OCI-LY1 (cell line): ENCODE results near the gene GLTPD2.

Source experiments
- H2AFZ ChIP-seq: fragments of 200-600 bp; sonication (generic), shearing (Covaris generic); 2 replicates; pipeline ENCODE4 v1.6.0; 2014; ENCODE audit warnings: antibody characterized with exemption, mild to moderate bottlenecking, low read length
- H3F3A ChIP-seq: fragments of 200-600 bp; sonication (generic), shearing (Covaris generic); 2 replicates; pipeline ENCODE4 v1.6.0; 2014; ENCODE audit warnings: mild to moderate bottlenecking, antibody characterized with exemption, low read length, moderate library complexity; ENCODE audit not compliant: insufficient read depth
- H3K27ac ChIP-seq: fragments of 200-600 bp; sonication (generic); 2 replicates; pipeline ENCODE4 v1.5.1; 2014; ENCODE audit warnings: low read length, mixed run types, mild to moderate bottlenecking, low read depth; ENCODE audit not compliant: poor library complexity, severe bottlenecking
- H3K27me3 ChIP-seq: fragments of 200-600 bp; sonication (generic); 2 replicates; pipeline ENCODE4 v1.6.0; 2014; ENCODE audit warnings: antibody characterized with exemption, mild to moderate bottlenecking, low read length, moderate library complexity; ENCODE audit not compliant: insufficient read depth
- H3K36me3 ChIP-seq: fragments of 200-600 bp; sonication (generic); 2 replicates; pipeline ENCODE4 v1.6.1; 2014; ENCODE audit warnings: mild to moderate bottlenecking, antibody characterized with exemption, low read length, moderate library complexity, mixed read lengths; ENCODE audit not compliant: insufficient read depth
- H3K4me1 ChIP-seq: fragments of 200-600 bp; sonication (generic); 2 replicates; pipeline ENCODE4 v1.5.1; 2014; ENCODE audit warnings: mild to moderate bottlenecking, low read length, moderate library complexity; ENCODE audit not compliant: insufficient read depth, severe bottlenecking
- H3K4me2 ChIP-seq: fragments of 200-600 bp; sonication (generic), shearing (Covaris generic); 2 replicates; pipeline ENCODE4 v1.6.1; 2014; ENCODE audit warnings: low read length
- H3K4me3 ChIP-seq: fragments of 200-600 bp; sonication (generic); 2 replicates; pipeline ENCODE4 v1.5.1; 2014; ENCODE audit warnings: low read length, low read depth, mild to moderate bottlenecking, mixed read lengths; ENCODE audit not compliant: poor library complexity, severe bottlenecking
- H3K79me2 ChIP-seq: fragments of 200-600 bp; shearing (Covaris generic); 2 replicates; pipeline ENCODE4 v1.6.1; 2016; ENCODE audit warnings: mixed run types, low read length, mixed read lengths; ENCODE audit not compliant: insufficient read depth
- H3K9ac ChIP-seq: fragments of 200-600 bp; sonication (generic), shearing (Covaris generic); 2 replicates; pipeline ENCODE4 v1.6.1; 2014; ENCODE audit warnings: mild to moderate bottlenecking, low read length, mixed read lengths
- H3K9me2 ChIP-seq: fragments of 200-600 bp; sonication (generic), shearing (Covaris generic); 2 replicates; pipeline ENCODE4 v1.6.1; 2014; ENCODE audit warnings: low read depth, mild to moderate bottlenecking, low read length, mixed read lengths
- H3K9me3 ChIP-seq: fragments of 200-600 bp; shearing (Covaris generic); 2 replicates; pipeline ENCODE4 v1.6.1; 2014; ENCODE audit warnings: low read length, mixed read lengths
- H4K20me1 ChIP-seq: fragments of 200-600 bp; sonication (generic), shearing (Covaris generic); 2 replicates; pipeline ENCODE4 v1.6.0; 2016; ENCODE audit warnings: mild to moderate bottlenecking, low read length; ENCODE audit not compliant: insufficient read depth
- EZH2 ChIP-seq: fragments of 200-600 bp; sonication (generic), shearing (Covaris generic); IDR thresholded peaks from 2 replicates; pipeline ENCODE4 v1.8.0; 2017; ENCODE audit warnings: borderline replicate concordance, mixed run types, mild to moderate bottlenecking, antibody characterized with exemption, low read length, moderate library complexity, mixed read lengths
- TF ChIP-seq, protein P1 (sequence below): fragments of 200-600 bp; sonication (generic), shearing (Covaris generic); IDR thresholded peaks from 2 replicates; pipeline ENCODE4 v1.5.1; 2017; ENCODE audit warnings: mild to moderate bottlenecking, antibody characterized with exemption, low read length, moderate library complexity, mixed read lengths

Gene GLTPD2

DNA sequence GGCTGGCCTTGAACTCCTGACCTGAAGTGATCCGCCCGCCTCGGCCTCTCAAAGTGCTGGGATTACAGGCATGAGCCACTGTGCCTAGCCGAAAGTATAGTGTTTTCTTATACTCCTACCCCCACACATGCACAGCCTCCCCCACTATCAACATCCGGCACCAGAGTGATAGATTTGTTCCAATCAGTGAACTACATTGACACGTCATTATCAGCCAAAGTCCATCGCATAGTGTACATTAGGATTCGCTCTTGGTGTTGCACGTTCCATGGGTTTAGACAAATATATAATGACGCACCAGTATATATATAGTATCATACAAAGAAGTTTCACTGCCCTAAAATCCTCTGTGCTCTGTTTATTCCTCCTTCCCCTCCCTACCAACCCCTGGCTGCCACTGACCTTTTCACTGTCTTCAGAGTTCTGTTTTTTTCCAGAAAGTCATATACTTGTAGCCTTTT, 29.0 kb upstream of the GLTPD2 start:
- H3K79me2 ChIP-seq = no peaks in the 10 kb centered on the region
- no peaks in the 10 kb centered on the region for H3K36me3 ChIP-seq
- no peaks in the 10 kb centered on the region for H3K9me2 ChIP-seq
- no peak overlapping the region for H3K4me2 ChIP-seq
- no peaks in the 10 kb centered on the region for H3K9me3 ChIP-seq
- H4K20me1 ChIP-seq = no peaks in the 10 kb centered on the region
- no peak overlapping the region for H2AFZ ChIP-seq
- no peak overlapping the region for H3K4me3 ChIP-seq
- H3K27me3 ChIP-seq = no peaks in the 10 kb centered on the region
- H3K27ac ChIP-seq = no peak overlapping the region
- no peaks in the 10 kb centered on the region for H3K4me1 ChIP-seq
- TF ChIP-seq, protein P1, sequence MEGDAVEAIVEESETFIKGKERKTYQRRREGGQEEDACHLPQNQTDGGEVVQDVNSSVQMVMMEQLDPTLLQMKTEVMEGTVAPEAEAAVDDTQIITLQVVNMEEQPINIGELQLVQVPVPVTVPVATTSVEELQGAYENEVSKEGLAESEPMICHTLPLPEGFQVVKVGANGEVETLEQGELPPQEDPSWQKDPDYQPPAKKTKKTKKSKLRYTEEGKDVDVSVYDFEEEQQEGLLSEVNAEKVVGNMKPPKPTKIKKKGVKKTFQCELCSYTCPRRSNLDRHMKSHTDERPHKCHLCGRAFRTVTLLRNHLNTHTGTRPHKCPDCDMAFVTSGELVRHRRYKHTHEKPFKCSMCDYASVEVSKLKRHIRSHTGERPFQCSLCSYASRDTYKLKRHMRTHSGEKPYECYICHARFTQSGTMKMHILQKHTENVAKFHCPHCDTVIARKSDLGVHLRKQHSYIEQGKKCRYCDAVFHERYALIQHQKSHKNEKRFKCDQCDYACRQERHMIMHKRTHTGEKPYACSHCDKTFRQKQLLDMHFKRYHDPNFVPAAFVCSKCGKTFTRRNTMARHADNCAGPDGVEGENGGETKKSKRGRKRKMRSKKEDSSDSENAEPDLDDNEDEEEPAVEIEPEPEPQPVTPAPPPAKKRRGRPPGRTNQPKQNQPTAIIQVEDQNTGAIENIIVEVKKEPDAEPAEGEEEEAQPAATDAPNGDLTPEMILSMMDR = no peak
- TF ChIP-seq EZH2 = no peak
- H3F3A ChIP-seq = no peaks in the 10 kb centered on the region
- H3K9ac ChIP-seq = no peak overlapping the region

GRCh38 chr17:4764595-4764994, 24.2 kb upstream of the GLTPD2 start:
- Histone ChIP-seq H3K9me2 (no peaks in the 10 kb centered on the region), H3K4me1 (no peaks in the 10 kb centered on the region), H3K9me3 (no peaks in the 10 kb centered on the region), H3K27ac (no peak overlapping the region), H3K27me3 (peaks cover 7% of the 10 kb centered on the region; the same call in 1 of the 2 replicates), H2AFZ (no peak overlapping the region), H4K20me1 (no peaks in the 10 kb centered on the region), H3K9ac (no peak overlapping the region), H3K4me3 (no peak overlapping the region), H3K79me2 (no peaks in the 10 kb centered on the region), H3K4me2 (no peak overlapping the region), H3K36me3 (no peaks in the 10 kb centered on the region), H3F3A (no peaks in the 10 kb centered on the region)
- TF ChIP-seq, protein P1 = no peak
- no peak for TF ChIP-seq EZH2

DNA sequence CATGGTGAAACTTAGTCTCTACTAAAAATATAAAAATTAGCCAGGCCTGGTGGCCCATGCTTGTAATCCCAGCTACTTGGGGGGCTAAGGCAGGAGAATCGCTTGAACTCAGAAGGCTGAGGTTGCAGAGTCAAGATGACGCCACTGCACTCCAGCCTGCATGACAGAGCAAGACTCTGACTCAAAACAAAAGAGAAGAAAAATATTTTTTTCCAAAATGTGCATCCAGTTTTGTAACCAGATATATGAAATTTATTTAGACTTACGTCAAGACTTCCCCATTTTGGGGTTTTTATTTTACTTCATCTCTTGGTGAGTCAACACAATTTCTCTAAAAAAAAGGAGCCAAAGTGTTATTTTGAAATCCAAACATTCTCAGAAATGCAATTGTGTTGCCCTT, 22.6 kb upstream of the GLTPD2 start:
- H3K9ac ChIP-seq = no peak overlapping the region
- no peaks in the 10 kb centered on the region for H4K20me1 ChIP-seq
- H2AFZ ChIP-seq = no peak overlapping the region
- no peaks in the 10 kb centered on the region for H3K9me3 ChIP-seq
- no peaks in the 10 kb centered on the region for H3K79me2 ChIP-seq
- H3K27ac ChIP-seq = no peak overlapping the region
- H3K36me3 ChIP-seq = no peaks in the 10 kb centered on the region
- no peaks in the 10 kb centered on the region for H3F3A ChIP-seq
- TF ChIP-seq, protein P1 = no peak
- no peak for TF ChIP-seq EZH2
- no peak overlapping the region for H3K4me2 ChIP-seq
- no peak overlapping the region for H3K4me3 ChIP-seq
- H3K4me1 ChIP-seq = no peaks in the 10 kb centered on the region
- H3K27me3 ChIP-seq = peaks cover 7% of the 10 kb centered on the region; the same call in 1 of the 2 replicates
- H3K9me2 ChIP-seq = no peaks in the 10 kb centered on the region
